ENCODE measurements around the gene AGAP5. TPM values are rescaled to one million over a fixed set of nuclear protein-coding genes. Genes with fewer than 3 reads are reported as not detected.
A peak's percentile ranks its signal among the peaks of the same experiment; 100 is the strongest.
"Not testable (repeated sequence)": the region's sequence is repeated elsewhere in the genome, so short reads cannot be mapped to it uniquely, and the experiment has no call there.

Gene AGAP5
- polyA plus RNA-seq, 2 donors, result 2.6 to 7.5 TPM

- not testable (repeated sequence) for H3K4me1 ChIP-seq (ENCODE audit: control insufficient read depth in 2 of 2, insufficient read depth in 2 of 2, low read length in 1 of 2); H3K4me3 ChIP-seq (ENCODE audit: low read depth in 1 of 2, low read length in 2 of 2); H3K27me3 ChIP-seq (ENCODE audit: control insufficient read depth in 1 of 2, insufficient read depth in 2 of 2, low read length in 2 of 2); H3K9me3 ChIP-seq (ENCODE audit: control insufficient read depth in 2 of 2, insufficient read depth in 1 of 2, low read depth in 1 of 2, low read length in 1 of 2); H3K27ac ChIP-seq (ENCODE audit: low read depth in 2 of 2, low read length in 1 of 2); H3K36me3 ChIP-seq (ENCODE audit: control insufficient read depth in 2 of 2, insufficient read depth in 2 of 2, low read length in 1 of 2)
Measured at GRCh38 chr10:73695302-73695701, 2.6 kb downstream of the AGAP5 start.

GRCh38 chr10:73690755-73691154 is 7.2 kb downstream of the AGAP5 start:
- not testable (repeated sequence) for H3K36me3 ChIP-seq (ENCODE audit: control insufficient read depth in 2 of 2, insufficient read depth in 2 of 2, low read length in 1 of 2); H3K4me1 ChIP-seq (ENCODE audit: control insufficient read depth in 2 of 2, insufficient read depth in 2 of 2, low read length in 1 of 2); H3K9me3 ChIP-seq (ENCODE audit: control insufficient read depth in 2 of 2, insufficient read depth in 1 of 2, low read depth in 1 of 2, low read length in 1 of 2); H3K27ac ChIP-seq (ENCODE audit: low read depth in 2 of 2, low read length in 1 of 2); H3K27me3 ChIP-seq (ENCODE audit: control insufficient read depth in 1 of 2, insufficient read depth in 2 of 2, low read length in 2 of 2); H3K4me3 ChIP-seq (ENCODE audit: low read depth in 1 of 2, low read length in 2 of 2)
- WGBS, 2 donors, result 92 to 95% methylated on average over 6 of the region's 6 CpGs

GRCh38 chr10:73689596-73689995 is 8.3 kb downstream of the AGAP5 start:
- H3K4me3 ChIP-seq (ENCODE audit: low read depth in 1 of 2, low read length in 2 of 2); H3K27ac ChIP-seq (ENCODE audit: low read depth in 2 of 2, low read length in 1 of 2); H3K27me3 ChIP-seq (ENCODE audit: control insufficient read depth in 1 of 2, insufficient read depth in 2 of 2, low read length in 2 of 2); H3K9me3 ChIP-seq (ENCODE audit: control insufficient read depth in 2 of 2, insufficient read depth in 1 of 2, low read depth in 1 of 2, low read length in 1 of 2); H3K36me3 ChIP-seq (ENCODE audit: control insufficient read depth in 2 of 2, insufficient read depth in 2 of 2, low read length in 1 of 2); H3K4me1 ChIP-seq (ENCODE audit: control insufficient read depth in 2 of 2, insufficient read depth in 2 of 2, low read length in 1 of 2): not testable (repeated sequence)
- WGBS, 2 donors, result 97 to 100% methylated on average over 13 to 25 of the region's 28 CpGs

- not testable (repeated sequence) for H3K4me3 ChIP-seq (ENCODE audit: low read depth in 1 of 2, low read length in 2 of 2); H3K27ac ChIP-seq (ENCODE audit: low read depth in 2 of 2, low read length in 1 of 2); H3K36me3 ChIP-seq (ENCODE audit: control insufficient read depth in 2 of 2, insufficient read depth in 2 of 2, low read length in 1 of 2); H3K27me3 ChIP-seq (ENCODE audit: control insufficient read depth in 1 of 2, insufficient read depth in 2 of 2, low read length in 2 of 2); H3K9me3 ChIP-seq (ENCODE audit: control insufficient read depth in 2 of 2, insufficient read depth in 1 of 2, low read depth in 1 of 2, low read length in 1 of 2); H3K4me1 ChIP-seq (ENCODE audit: control insufficient read depth in 2 of 2, insufficient read depth in 2 of 2, low read length in 1 of 2)
- WGBS, 2 donors, result 70 to 82% methylated on average over 1 of the region's 1 CpG
Measured at GRCh38 chr10:73687641-73688040, 10.3 kb downstream of the AGAP5 start.

GRCh38 chr10:73674546-73674945 is 23.4 kb downstream of the AGAP5 start:
- H3K4me3 ChIP-seq (ENCODE audit: low read depth in 1 of 2, low read length in 2 of 2); H3K4me1 ChIP-seq (ENCODE audit: control insufficient read depth in 2 of 2, insufficient read depth in 2 of 2, low read length in 1 of 2); H3K27me3 ChIP-seq (ENCODE audit: control insufficient read depth in 1 of 2, insufficient read depth in 2 of 2, low read length in 2 of 2); H3K9me3 ChIP-seq (ENCODE audit: control insufficient read depth in 2 of 2, insufficient read depth in 1 of 2, low read depth in 1 of 2, low read length in 1 of 2); H3K27ac ChIP-seq (ENCODE audit: low read depth in 2 of 2, low read length in 1 of 2); H3K36me3 ChIP-seq (ENCODE audit: control insufficient read depth in 2 of 2, insufficient read depth in 2 of 2, low read length in 1 of 2): not testable (repeated sequence)
- 91 to 94% methylated on average over 6 to 14 of the region's 20 CpGs for WGBS, 2 donors

GRCh38 chr10:73668378-73668777 is 29.5 kb downstream of the AGAP5 start:
- not testable (repeated sequence) for H3K9me3 ChIP-seq (ENCODE audit: control insufficient read depth in 2 of 2, insufficient read depth in 1 of 2, low read depth in 1 of 2, low read length in 1 of 2); H3K4me3 ChIP-seq (ENCODE audit: low read depth in 1 of 2, low read length in 2 of 2); H3K36me3 ChIP-seq (ENCODE audit: control insufficient read depth in 2 of 2, insufficient read depth in 2 of 2, low read length in 1 of 2); H3K27me3 ChIP-seq (ENCODE audit: control insufficient read depth in 1 of 2, insufficient read depth in 2 of 2, low read length in 2 of 2); H3K27ac ChIP-seq (ENCODE audit: low read depth in 2 of 2, low read length in 1 of 2); H3K4me1 ChIP-seq (ENCODE audit: control insufficient read depth in 2 of 2, insufficient read depth in 2 of 2, low read length in 1 of 2)
- 94 to 98% methylated on average over 3 of the region's 4 CpGs for WGBS, 2 donors

- not testable (repeated sequence) for H3K27me3 ChIP-seq (ENCODE audit: control insufficient read depth in 1 of 2, insufficient read depth in 2 of 2, low read length in 2 of 2); H3K36me3 ChIP-seq (ENCODE audit: control insufficient read depth in 2 of 2, insufficient read depth in 2 of 2, low read length in 1 of 2); H3K4me3 ChIP-seq (ENCODE audit: low read depth in 1 of 2, low read length in 2 of 2); H3K4me1 ChIP-seq (ENCODE audit: control insufficient read depth in 2 of 2, insufficient read depth in 2 of 2, low read length in 1 of 2); H3K9me3 ChIP-seq (ENCODE audit: control insufficient read depth in 2 of 2, insufficient read depth in 1 of 2, low read depth in 1 of 2, low read length in 1 of 2)
- H3K27ac ChIP-seq (ENCODE audit: low read depth in 2 of 2, low read length in 1 of 2), result peak overlapping the region in 1 of 2 donors; percentile 13
- WGBS, 2 donors, result 50 to 55% methylated on average over 4 of the region's 5 CpGs
Measured at GRCh38 chr10:73666153-73666809, 31.6 kb downstream of the AGAP5 start.

GRCh38 chr10:73665581-73665980 is 32.3 kb downstream of the AGAP5 start:
- H3K4me3 ChIP-seq (ENCODE audit: low read depth in 1 of 2, low read length in 2 of 2); H3K9me3 ChIP-seq (ENCODE audit: control insufficient read depth in 2 of 2, insufficient read depth in 1 of 2, low read depth in 1 of 2, low read length in 1 of 2); H3K27me3 ChIP-seq (ENCODE audit: control insufficient read depth in 1 of 2, insufficient read depth in 2 of 2, low read length in 2 of 2); H3K27ac ChIP-seq (ENCODE audit: low read depth in 2 of 2, low read length in 1 of 2); H3K4me1 ChIP-seq (ENCODE audit: control insufficient read depth in 2 of 2, insufficient read depth in 2 of 2, low read length in 1 of 2); H3K36me3 ChIP-seq (ENCODE audit: control insufficient read depth in 2 of 2, insufficient read depth in 2 of 2, low read length in 1 of 2): not testable (repeated sequence)
- WGBS, 2 donors, result 88% methylated on average over 3 of the region's 3 CpGs; no CpG with 5 or more reads in 1 of the 2 donors

- H3K27me3 ChIP-seq (ENCODE audit: control insufficient read depth in 1 of 2, insufficient read depth in 2 of 2, low read length in 2 of 2); H3K9me3 ChIP-seq (ENCODE audit: control insufficient read depth in 2 of 2, insufficient read depth in 1 of 2, low read depth in 1 of 2, low read length in 1 of 2); H3K4me3 ChIP-seq (ENCODE audit: low read depth in 1 of 2, low read length in 2 of 2); H3K4me1 ChIP-seq (ENCODE audit: control insufficient read depth in 2 of 2, insufficient read depth in 2 of 2, low read length in 1 of 2); H3K36me3 ChIP-seq (ENCODE audit: control insufficient read depth in 2 of 2, insufficient read depth in 2 of 2, low read length in 1 of 2): not testable (repeated sequence)
- H3K27ac ChIP-seq (ENCODE audit: low read depth in 2 of 2, low read length in 1 of 2), result peak overlapping the region in 1 of 2 donors; percentile 78
- WGBS, 2 donors, result 78 to 79% methylated on average over 13 of the region's 13 CpGs
Measured at GRCh38 chr10:73664156-73665040, 33.5 kb downstream of the AGAP5 start.

- WGBS, 2 donors, result 71 to 73% methylated on average over 10 of the region's 10 CpGs
- H3K4me1 ChIP-seq (ENCODE audit: control insufficient read depth in 2 of 2, insufficient read depth in 2 of 2, low read length in 1 of 2); H3K9me3 ChIP-seq (ENCODE audit: control insufficient read depth in 2 of 2, insufficient read depth in 1 of 2, low read depth in 1 of 2, low read length in 1 of 2); H3K36me3 ChIP-seq (ENCODE audit: control insufficient read depth in 2 of 2, insufficient read depth in 2 of 2, low read length in 1 of 2); H3K4me3 ChIP-seq (ENCODE audit: low read depth in 1 of 2, low read length in 2 of 2); H3K27me3 ChIP-seq (ENCODE audit: control insufficient read depth in 1 of 2, insufficient read depth in 2 of 2, low read length in 2 of 2): not testable (repeated sequence)
- peak overlapping the region in 1 of 2 donors; percentile 17 for H3K27ac ChIP-seq (ENCODE audit: low read depth in 2 of 2, low read length in 1 of 2)
Measured at GRCh38 chr10:73663621-73664020, 34.3 kb downstream of the AGAP5 start.
